Renal cortex interstitium (tissue), 3 donors: ENCODE data around the gene NME9. TPM values are rescaled to one million over a fixed set of nuclear protein-coding genes. Genes with fewer than 3 reads are reported as not detected.

Experiments used
- polyA plus RNA-seq, 3 donors: library from polyadenylated mRNA; unstranded; fragments of 120-200 nt; gene quantifications; one replicate each; pipeline ENCODE4 v1.2.1, GENCODE V29; 2013; ENCODE audit not compliant: insufficient read length in 3 of 3

Gene NME9
- polyA plus RNA-seq, 3 donors = 1.8 to 4.9 (median 2.4) TPM

Other genes with a start within 250 kb of the NME9 start
- gene DZIP1L, start 214.2 kb downstream of the NME9 start, polyA plus RNA-seq = 10 to 100 TPM; 14.5 to 25.7 (median 16.4) TPM
- gene A4GNT, start 197.5 kb downstream of the NME9 start, polyA plus RNA-seq = 1 to 10 TPM in 1 of 3 donors, under 1 TPM in 2; 0.85 to 3.3 (median 1.00) TPM
- gene DBR1, start 154.9 kb downstream of the NME9 start, polyA plus RNA-seq = 10 to 100 TPM; 19.9 to 23.1 (median 21.4) TPM
- gene ARMC8, start 142.6 kb downstream of the NME9 start, polyA plus RNA-seq = 10 to 100 TPM; 43.7 to 59.8 (median 52.7) TPM
- gene MRAS, start 18.7 kb upstream of the NME9 start, polyA plus RNA-seq = 10 to 100 TPM; 23.4 to 30.7 (median 29.4) TPM
- gene ESYT3, start 104.8 kb upstream of the NME9 start, polyA plus RNA-seq = 1 to 10 TPM; 1.2 to 1.9 (median 1.4) TPM